ENCODE measurements around the gene PEX11B.

The PEX11B gene

GRCh38 chr1:145874646-145875045 is 43.9 kb downstream of the PEX11B start:
- no peak for DNase-seq (ENCODE audit: low read depth, low spot score)
- WGBS (ENCODE audit: insufficient coverage, insufficient read length) = no CpG with 5 or more reads among the region's 12 CpGs
- Histone ChIP-seq H3K27ac (ENCODE audit: low read length) (no peak overlapping the region), H3K4me3 (ENCODE audit: low read length) (no peak overlapping the region), H3K9me3 (ENCODE audit: control insufficient read depth, insufficient read depth, low read length) (no peaks in the 10 kb centered on the region), H3K27me3 (ENCODE audit: control insufficient read depth, insufficient read depth, low read length) (peaks cover 2% of the 10 kb centered on the region; the same call in 1 of the 2 replicates), H3K36me3 (ENCODE audit: control insufficient read depth, insufficient read depth, low read length) (no peaks in the 10 kb centered on the region), H3K4me1 (ENCODE audit: control insufficient read depth, insufficient read depth, low read length) (peaks cover 4% of the 10 kb centered on the region)

GRCh38 chr1:145871994-145872924 is 46.3 kb downstream of the PEX11B start:
- Histone ChIP-seq H3K4me1 (ENCODE audit: control insufficient read depth, insufficient read depth, low read length) (peaks cover 2% of the 10 kb centered on the region), H3K9me3 (ENCODE audit: control insufficient read depth, insufficient read depth, low read length) (no peaks in the 10 kb centered on the region), H3K36me3 (ENCODE audit: control insufficient read depth, insufficient read depth, low read length) (no peaks in the 10 kb centered on the region), H3K4me3 (ENCODE audit: low read length) (peak overlapping the region; percentile 42; the same call in 1 of the 2 replicates), H3K27me3 (ENCODE audit: control insufficient read depth, insufficient read depth, low read length) (peaks cover 2% of the 10 kb centered on the region; the same call in 1 of the 2 replicates), H3K27ac (ENCODE audit: low read length) (no peak overlapping the region)
- WGBS (ENCODE audit: insufficient coverage, insufficient read length) = no CpG with 5 or more reads among the region's 47 CpGs
- DNase-seq (ENCODE audit: low read depth, low spot score) = no peak

GRCh38 chr1:145868232-145868631 is 50.3 kb downstream of the PEX11B start:
- Histone ChIP-seq H3K27me3 (ENCODE audit: control insufficient read depth, insufficient read depth, low read length) (peaks cover 2% of the 10 kb centered on the region; the same call in 1 of the 2 replicates), H3K27ac (ENCODE audit: low read length) (no peak overlapping the region), H3K9me3 (ENCODE audit: control insufficient read depth, insufficient read depth, low read length) (no peaks in the 10 kb centered on the region), H3K36me3 (ENCODE audit: control insufficient read depth, insufficient read depth, low read length) (no peaks in the 10 kb centered on the region), H3K4me1 (ENCODE audit: control insufficient read depth, insufficient read depth, low read length) (peaks cover 2% of the 10 kb centered on the region), H3K4me3 (ENCODE audit: low read length) (no peak overlapping the region)
- no peak for DNase-seq (ENCODE audit: low read depth, low spot score)
- WGBS (ENCODE audit: insufficient coverage, insufficient read length) = no CpG with 5 or more reads among the region's 4 CpGs

- H3K27me3 ChIP-seq (ENCODE audit: control insufficient read depth, insufficient read depth, low read length) = no peaks in the 10 kb centered on the region
- no peak for DNase-seq (ENCODE audit: low read depth, low spot score)
- no peaks in the 10 kb centered on the region for H3K9me3 ChIP-seq (ENCODE audit: control insufficient read depth, insufficient read depth, low read length)
- no peaks in the 10 kb centered on the region for H3K36me3 ChIP-seq (ENCODE audit: control insufficient read depth, insufficient read depth, low read length)
- H3K4me3 ChIP-seq (ENCODE audit: low read length) = no peak overlapping the region
- no peaks in the 10 kb centered on the region for H3K4me1 ChIP-seq (ENCODE audit: control insufficient read depth, insufficient read depth, low read length)
- H3K27ac ChIP-seq (ENCODE audit: low read length) = no peak overlapping the region
- WGBS (ENCODE audit: insufficient coverage, insufficient read length) = no CpG with 5 or more reads among the region's 5 CpGs
Observed at GRCh38 chr1:145863282-145864018, 55.1 kb downstream of the PEX11B start.
